ENCODE data around the gene ADCYAP1R1.

The ADCYAP1R1 gene

DNA sequence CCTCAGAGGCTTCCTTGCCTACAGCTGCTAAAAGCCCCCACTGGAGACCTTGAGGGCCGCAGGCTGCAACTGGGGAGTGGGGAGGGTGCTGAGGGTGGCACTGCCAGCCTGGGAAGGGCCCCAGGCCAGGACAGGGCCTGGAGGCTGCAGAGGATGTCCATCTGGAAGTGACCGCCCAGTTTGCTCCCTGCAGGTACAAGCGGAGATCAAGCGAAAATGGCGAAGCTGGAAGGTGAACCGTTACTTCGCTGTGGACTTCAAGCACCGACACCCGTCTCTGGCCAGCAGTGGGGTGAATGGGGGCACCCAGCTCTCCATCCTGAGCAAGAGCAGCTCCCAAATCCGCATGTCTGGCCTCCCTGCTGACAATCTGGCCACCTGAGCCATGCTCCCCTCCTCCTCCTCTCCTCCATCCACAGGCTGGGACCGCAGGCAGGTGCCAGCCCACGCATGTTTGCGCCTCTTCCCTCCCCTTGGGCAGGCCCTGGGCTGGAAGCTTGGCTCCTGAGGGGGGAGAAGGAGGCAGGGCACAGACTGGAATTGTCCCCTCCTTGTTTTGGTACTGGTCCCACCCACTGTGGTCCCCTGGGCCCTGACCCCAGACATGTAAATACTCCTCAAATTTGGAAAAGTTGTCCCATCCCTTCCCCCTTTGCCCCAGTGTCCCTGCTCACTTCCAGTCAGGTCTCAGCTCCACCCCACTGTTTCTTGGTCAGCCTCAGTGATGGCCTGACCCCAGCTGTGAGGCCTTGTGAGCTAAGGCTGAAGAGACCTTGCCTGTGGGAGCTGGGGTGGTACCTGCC, 54.4 kb downstream of the ADCYAP1R1 start:
- DNase-seq (ENCODE audit: low read depth) = no peak

DNA sequence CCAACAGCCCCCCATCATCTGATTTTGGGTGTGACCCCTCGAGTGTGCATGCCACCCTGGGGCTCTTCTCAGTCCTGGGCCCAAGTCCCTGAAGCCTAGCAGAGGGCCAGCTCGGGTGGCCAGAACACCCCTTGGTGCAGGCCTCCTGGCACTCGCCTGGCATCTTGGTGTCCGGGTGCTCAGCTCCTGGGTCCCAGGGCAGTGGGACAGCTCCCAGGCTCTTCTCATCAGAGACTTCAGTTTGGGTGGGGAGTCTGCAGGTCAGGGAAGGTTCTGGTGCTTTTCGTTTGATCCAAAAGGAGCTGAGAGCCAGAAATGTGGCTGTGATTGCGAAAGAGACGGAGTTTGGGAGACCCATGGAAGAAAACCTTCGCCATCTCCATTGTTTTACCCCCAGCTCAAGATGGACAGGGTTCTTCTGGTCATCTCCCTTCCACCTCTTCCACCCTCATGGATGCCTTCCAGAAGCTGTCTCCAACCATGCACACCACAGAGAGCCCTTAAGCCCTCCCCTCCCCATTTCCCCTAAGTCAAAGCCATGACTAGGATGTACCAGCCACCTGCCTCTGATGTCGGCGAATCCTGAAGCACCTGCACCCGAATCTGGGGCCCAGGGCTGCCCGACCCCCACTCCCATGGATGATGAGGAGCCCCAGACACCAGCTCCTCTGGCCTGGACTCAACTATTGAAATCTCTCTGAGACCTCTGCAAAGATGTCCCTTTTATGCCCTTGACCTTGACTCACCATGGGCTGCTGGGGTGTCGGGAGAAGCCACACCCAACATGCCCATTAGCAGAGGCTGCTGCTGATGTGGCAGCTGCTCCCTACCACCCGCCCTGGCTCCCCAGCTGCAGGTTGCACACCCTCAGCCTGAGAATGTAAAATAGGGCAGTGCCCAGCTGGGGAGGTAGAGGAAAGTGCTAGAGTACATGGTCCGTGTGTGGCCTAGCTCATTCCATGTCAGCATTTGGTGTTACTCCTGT, 55.3 kb downstream of the ADCYAP1R1 start:
- no peak for DNase-seq (ENCODE audit: low read depth)

- no peak for DNase-seq (ENCODE audit: low read depth)
Observed at GRCh38 chr7:31108097-31108657, 56.1 kb downstream of the ADCYAP1R1 start.

DNA sequence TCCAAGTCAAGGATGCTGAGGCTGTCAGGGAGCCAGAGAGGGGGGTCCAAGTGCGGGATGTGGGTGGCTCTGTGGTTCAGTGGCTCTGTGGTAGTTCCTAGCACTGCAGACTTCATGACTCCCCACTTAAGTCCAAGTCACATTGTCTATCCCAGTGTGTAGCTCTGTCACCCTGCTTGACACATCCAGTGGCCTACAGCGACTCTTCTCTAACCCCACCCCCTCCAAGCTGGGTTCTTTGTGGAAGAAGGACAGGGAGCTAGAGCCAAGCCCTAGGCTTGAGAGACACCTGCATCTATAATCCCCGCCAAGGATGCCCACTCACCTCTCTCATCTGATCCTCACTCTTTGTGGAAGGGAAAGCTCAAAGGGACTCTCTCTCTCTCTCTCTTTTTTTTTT, 57.6 kb downstream of the ADCYAP1R1 start:
- no peak for DNase-seq (ENCODE audit: low read depth)

DNA sequence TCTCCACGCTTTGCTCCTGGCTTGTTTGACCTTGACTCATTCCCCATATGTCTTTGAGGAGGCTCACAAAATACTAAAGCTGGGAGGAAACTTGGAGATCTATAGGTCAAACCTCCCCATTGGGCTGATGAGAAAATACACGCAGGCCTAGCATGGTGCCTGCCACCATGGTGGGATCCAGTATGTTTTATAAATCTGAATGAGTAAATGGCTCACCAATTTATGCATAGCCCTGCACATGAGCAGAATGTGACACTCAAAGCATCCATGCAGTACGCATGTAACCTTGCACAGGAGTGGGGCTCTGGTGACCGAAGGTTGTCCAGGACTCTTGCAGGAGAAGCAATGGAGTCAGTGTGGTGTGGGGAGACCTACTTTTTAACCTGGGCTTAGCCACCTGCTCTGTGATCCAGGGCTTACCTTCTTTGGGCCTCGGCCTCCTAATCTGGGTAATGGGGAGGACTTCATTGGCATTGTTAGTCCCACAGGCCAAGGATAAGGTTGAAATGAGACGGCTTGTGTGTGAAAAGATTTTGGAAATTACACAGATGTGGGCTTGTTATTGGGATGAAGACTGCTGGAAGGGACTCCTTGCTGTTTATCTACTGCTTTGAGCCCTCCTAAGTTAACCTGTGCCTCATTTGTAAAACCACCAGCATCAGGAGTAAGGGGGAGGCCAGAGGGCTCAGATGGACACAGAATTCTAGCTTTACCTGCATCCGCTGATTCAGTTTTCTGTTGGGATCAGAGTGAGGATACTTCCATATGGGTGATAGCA, 58.4 kb downstream of the ADCYAP1R1 start:
- no peak for DNase-seq (ENCODE audit: low read depth)

DNA sequence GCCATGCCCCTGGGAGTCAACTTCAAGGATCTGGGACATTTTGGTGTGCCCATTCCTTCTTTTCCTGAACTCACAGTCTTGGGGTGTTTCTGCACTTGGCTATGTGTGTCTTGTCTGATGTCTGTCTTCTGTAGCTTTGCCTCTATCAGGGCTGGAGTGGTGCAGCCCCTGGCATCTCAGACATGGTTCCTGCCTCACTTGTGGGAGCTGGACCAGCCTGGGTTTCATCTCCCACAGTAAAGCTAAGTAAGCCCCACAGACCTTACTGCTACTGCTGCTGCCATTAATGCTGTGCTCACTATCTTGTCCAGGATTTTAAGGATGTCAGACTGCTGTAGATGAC, 59.0 kb downstream of the ADCYAP1R1 start:
- DNase-seq (ENCODE audit: low read depth) = no peak

DNA sequence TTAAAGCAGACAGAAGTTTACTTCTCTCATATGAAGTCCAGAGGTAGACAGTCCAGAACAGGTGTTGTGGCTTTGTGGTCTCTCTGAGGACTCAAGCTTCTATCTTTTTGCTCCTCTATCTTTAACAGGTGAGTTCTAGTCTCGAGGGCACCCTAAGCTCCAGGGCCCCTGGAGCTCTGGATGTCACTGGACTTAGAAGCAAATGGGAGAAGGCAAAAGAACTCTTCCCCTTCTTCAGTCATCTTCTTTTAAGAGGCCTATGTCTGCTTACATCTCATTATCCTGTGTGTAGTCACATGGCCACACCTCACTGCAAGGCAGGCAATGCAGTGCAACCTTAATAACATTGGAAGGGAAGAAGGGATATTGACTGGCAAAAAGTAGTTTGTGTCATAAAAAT, 61.6 kb downstream of the ADCYAP1R1 start:
- no peak for DNase-seq (ENCODE audit: low read depth)

- DNase-seq (ENCODE audit: low read depth) = no peak
Observed at GRCh38 chr7:31114593-31115343, 62.7 kb downstream of the ADCYAP1R1 start.

DNA sequence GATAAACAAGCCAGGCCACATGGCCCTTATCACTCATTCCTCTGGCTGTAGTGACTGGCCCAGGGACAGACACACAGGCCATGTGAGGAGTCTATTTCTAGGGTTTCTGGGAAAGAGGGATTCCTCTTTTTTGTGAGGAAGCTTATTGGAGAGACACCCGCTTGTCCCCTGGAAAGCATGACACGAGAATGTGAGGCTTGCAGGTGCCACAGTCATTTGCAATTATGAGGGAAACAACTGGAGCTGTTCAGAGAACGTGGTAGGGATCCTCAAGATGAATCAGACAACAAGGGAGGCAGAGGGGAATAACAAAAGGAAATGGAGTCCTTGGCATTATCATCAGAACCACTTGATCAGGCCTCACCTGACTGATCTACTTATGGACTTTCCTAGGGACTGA, 64.5 kb downstream of the ADCYAP1R1 start:
- no peak for DNase-seq (ENCODE audit: low read depth)

- no peak for DNase-seq (ENCODE audit: low read depth)
Observed at GRCh38 chr7:31119249-31119648, 67.1 kb downstream of the ADCYAP1R1 start.

DNA sequence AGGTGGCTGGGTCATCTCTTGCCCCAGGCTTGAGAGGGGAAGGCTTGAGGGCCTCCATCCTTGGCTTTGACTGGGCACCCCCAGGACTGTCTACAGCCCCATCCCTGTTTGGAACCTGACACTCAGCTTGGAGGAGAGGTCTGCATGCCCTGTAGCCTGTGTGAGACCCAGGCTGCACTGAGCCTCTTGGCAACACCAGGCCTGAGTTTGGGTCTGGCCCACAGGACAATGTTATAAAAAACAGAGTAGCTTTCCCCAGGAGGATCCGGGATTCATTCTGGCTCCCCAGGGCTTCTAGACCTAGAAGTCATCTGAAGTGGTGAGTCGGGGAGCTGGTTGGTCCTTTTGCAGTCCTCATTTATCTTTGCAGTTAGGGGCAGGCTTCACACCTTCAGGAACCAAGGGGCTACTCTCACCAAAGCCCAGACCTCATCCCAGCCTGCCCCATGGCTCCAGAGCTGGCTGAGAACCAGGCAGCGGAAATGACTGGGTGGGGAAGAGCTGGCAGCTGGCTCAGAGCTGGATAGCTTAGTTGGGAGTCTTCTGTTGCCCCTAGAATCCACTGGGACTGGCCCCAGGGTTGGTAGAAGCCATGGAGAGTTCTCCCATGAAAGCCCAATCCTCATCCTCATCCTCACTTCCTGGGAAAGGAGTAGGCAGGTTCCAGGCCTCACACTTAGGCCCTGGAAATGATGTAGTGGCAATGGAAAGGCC, 68.8 kb downstream of the ADCYAP1R1 start:
- no peak for DNase-seq (ENCODE audit: low read depth)

GRCh38 chr7:31121601-31122000, 69.5 kb downstream of the ADCYAP1R1 start:
- no peak for DNase-seq (ENCODE audit: low read depth)

DNA sequence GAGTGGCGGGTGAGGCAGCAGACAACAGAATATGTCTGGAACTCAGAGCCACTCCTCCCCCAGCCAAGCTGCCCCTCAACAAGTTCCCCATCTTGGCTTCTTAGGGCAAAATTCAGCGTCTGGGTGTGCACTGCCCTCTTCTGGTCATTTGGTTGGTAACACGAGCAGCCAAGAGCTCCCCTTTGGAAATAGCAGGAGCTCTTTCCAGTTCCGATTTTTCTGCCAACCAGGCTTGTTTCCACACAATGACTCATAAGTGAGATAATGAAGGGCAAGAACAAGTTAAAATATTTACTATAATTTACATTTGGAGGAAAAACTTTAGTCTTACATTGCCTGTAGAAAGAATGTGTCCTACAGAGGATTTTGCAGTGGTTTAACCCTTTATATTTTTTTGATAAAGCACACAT, 70.5 kb downstream of the ADCYAP1R1 start:
- peak; percentile 9 for DNase-seq (ENCODE audit: low read depth)

DNA sequence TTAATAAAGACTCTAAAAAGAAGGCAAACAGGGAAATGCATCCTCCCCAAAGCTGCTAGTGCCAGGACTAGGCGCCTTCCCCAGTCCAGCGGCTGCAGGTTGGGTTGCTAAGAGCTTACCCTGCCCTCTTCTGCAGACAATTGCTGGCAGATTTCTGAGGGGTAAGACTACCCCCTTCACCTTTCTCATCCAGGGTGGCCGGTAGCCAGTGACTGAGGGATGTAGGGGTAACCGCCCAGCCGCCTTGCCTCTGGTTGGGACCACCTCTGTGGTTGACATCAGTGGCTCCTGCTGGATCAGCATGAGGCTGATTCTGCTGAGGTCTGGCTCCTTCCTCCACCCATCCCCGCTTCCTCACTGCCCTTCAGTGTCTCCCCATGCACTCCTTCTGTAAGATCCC, 71.2 kb downstream of the ADCYAP1R1 start:
- no peak for DNase-seq (ENCODE audit: low read depth)

DNA sequence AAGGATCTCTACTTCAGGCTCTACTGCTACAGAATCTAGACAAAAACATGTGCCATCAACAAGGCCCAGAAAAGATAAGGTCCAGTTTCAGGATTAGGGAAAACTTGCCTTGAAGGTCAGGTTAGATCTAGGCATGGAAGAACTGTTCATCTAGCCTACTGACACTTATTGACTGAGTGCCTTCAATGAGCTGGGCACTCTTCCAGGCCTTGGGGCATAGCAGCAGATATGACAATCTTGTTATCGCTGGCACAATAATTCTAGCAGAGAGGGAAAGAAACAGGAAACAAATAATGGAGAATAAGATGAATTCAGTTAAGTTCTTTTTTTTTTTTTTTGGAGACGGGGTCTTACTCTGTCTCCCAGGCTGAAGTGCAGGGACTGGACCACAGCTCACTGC, 71.6 kb downstream of the ADCYAP1R1 start:
- no peak for DNase-seq (ENCODE audit: low read depth)

DNA sequence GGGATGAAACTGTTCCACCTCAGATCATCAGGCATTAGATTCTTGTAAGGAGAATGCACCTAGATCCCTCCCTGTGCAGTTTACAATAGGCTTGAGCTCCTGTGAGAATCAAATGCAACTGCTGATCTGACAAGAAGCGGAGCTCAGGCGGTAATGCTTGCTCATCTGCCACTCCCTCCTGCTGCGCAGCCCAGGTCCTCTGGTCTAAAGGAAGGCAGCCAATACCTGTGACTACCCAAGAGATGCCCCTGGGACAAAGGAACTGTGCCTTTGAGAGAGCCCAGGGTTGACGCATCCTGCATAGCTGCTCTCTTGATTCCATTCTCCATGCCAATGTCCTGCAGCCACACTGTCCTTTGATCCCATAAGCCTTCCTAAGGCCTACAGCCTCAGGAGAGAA, 73.1 kb downstream of the ADCYAP1R1 start:
- no peak for DNase-seq (ENCODE audit: low read depth)

GRCh38 chr7:31126976-31127375, 74.9 kb downstream of the ADCYAP1R1 start:
- DNase-seq (ENCODE audit: low read depth) = no peak

DNA sequence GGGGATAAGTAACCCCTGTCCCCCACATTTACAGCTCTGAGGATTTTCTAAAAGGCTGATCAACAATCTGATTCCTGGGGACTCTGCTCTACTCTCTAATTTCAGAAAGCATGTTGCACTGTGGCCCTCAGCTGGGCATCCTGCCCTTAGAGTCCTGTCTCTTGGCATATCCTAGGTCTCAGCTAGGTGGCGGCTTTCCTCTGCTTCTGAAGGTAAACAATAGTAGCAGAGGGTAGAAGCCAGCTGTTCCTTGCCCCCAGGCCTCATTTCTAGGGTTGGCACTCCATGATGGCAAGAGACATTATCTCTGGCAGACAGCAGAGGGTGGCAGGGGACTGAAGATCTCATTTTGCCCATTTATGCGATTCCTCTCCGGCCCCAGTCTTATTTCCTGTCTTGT, 77.0 kb downstream of the ADCYAP1R1 start:
- no peak for DNase-seq (ENCODE audit: low read depth)

- DNase-seq (ENCODE audit: low read depth) = no peak
Observed at GRCh38 chr7:31133497-31133896, 81.4 kb downstream of the ADCYAP1R1 start.
